ENCODE data around the gene RIIAD1.

DNA sequence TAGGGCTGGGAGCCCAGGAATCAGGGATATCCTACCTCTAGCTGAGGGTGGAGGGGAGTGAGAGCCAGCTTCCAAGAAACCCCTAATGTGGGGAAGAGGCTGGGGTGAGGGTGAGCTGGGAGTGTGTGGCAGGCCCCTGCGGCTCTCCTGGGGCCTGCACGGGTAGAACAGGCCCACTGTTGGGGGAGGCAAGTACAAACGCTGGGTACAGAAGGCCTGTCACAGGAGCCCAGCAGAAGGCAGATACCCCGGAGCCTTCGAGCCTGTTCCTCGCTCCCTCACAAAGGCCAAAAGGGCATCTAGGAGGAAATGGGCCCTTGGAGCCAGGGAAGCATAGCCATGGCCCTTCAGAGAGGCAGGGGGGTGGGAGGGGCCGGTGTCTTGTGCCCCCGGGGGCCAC is 18.4 kb upstream of the RIIAD1 start:
- TF ChIP-seq POLR2A (IDR thresholded peaks at IDR 0.05) = no peak
- TF ChIP-seq CTCF (IDR thresholded peaks at IDR 0.05) = no peak

Data from adrenal gland (tissue), 5 donors.